Measurements from ENCODE around the gene PDS5B.

DNA sequence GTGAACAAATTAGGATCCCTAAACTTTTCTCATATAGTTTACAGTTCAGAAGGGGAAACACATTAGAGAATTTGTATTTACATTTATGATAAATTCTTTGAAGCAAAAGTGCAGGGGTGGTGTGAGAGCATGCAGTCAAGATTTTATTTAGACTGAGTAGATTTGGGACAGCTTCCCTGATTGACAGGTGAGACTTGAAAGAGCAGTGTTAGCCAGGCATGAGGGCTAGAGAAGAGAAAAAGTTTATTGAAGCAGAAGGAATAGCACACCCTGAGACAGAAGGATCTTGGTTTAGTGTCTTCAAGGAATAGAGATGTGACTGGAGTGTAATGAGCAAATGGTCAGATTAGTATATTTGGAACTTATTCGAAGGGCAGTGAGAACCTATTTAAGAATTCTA, 50.5 kb downstream of the PDS5B start:
- TF ChIP-seq, protein P1, sequence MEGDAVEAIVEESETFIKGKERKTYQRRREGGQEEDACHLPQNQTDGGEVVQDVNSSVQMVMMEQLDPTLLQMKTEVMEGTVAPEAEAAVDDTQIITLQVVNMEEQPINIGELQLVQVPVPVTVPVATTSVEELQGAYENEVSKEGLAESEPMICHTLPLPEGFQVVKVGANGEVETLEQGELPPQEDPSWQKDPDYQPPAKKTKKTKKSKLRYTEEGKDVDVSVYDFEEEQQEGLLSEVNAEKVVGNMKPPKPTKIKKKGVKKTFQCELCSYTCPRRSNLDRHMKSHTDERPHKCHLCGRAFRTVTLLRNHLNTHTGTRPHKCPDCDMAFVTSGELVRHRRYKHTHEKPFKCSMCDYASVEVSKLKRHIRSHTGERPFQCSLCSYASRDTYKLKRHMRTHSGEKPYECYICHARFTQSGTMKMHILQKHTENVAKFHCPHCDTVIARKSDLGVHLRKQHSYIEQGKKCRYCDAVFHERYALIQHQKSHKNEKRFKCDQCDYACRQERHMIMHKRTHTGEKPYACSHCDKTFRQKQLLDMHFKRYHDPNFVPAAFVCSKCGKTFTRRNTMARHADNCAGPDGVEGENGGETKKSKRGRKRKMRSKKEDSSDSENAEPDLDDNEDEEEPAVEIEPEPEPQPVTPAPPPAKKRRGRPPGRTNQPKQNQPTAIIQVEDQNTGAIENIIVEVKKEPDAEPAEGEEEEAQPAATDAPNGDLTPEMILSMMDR (IDR thresholded peaks at IDR 0.05), result no peak
- no peak for TF ChIP-seq EP300 (IDR thresholded peaks at IDR 0.05; ENCODE audit: low read depth)
- TF ChIP-seq POLR2AphosphoS5 (IDR thresholded peaks at IDR 0.05), result no peak
